ENCODE results near the gene CMPK1. TPM values are rescaled to one million over a fixed set of nuclear protein-coding genes. Genes with fewer than 3 reads are reported as not detected.

CMPK1 gene
- total RNA-seq, 1 experiment from 2014 or later: 106 TPM

GRCh38 chr1:47362828-47363227 lies 29.2 kb downstream of the CMPK1 start:
- Mint-ChIP-seq H3K9me3 (ENCODE audit: unreplicated experiment) (no peaks in the 10 kb centered on the region), H3K4me1 (ENCODE audit: insufficient read depth, unreplicated experiment) (no peaks in the 10 kb centered on the region), H3K27ac (ENCODE audit: low read depth, unreplicated experiment) (no peak overlapping the region), H3K36me3 (ENCODE audit: insufficient read depth, unreplicated experiment) (peaks cover 4% of the 10 kb centered on the region), H3K4me3 (ENCODE audit: unreplicated experiment) (no peak overlapping the region), H3K27me3 (ENCODE audit: insufficient read depth, unreplicated experiment) (no peaks in the 10 kb centered on the region)
- no peak for DNase-seq (ENCODE audit: unreplicated experiment)
- TF ChIP-seq CTCF (IDR thresholded peaks at IDR 0.05; ENCODE audit: unreplicated experiment): no peak
- POLR2A ChIA-PET: interaction anchor here (0.8 kb wide), 1 partner anchor 23 kb away, joined by 3 read pairs; no protein-coding TSS in a partner anchor
- CTCF ChIA-PET: interaction anchor here (0.6 kb wide), 1 partner anchor 113 kb away, joined by 3 read pairs; no protein-coding TSS in a partner anchor
- BruUV-seq (replicated peaks): no TSS peak
- intact Hi-C loops (cut with micrococcal nuclease): no loop called here

- BruUV-seq (replicated peaks): no TSS peak
- no peak overlapping the region for H3K4me3 Mint-ChIP-seq (ENCODE audit: unreplicated experiment)
- no peaks in the 10 kb centered on the region for H3K9me3 Mint-ChIP-seq (ENCODE audit: unreplicated experiment)
Observed at GRCh38 chr1:47367651-47368050, 34.1 kb downstream of the CMPK1 start.

GRCh38 chr1:47371016-47371517 lies 37.5 kb downstream of the CMPK1 start:
- Mint-ChIP-seq H3K27me3 (ENCODE audit: insufficient read depth, unreplicated experiment) (no peaks in the 10 kb centered on the region), H3K4me3 (ENCODE audit: unreplicated experiment) (no peak overlapping the region), H3K36me3 (ENCODE audit: insufficient read depth, unreplicated experiment) (peaks cover 68% of the 10 kb centered on the region), H3K4me1 (ENCODE audit: insufficient read depth, unreplicated experiment) (peaks cover 12% of the 10 kb centered on the region), H3K27ac (ENCODE audit: low read depth, unreplicated experiment) (peak overlapping the region; percentile 17), H3K9me3 (ENCODE audit: unreplicated experiment) (no peaks in the 10 kb centered on the region)
- POLR2A ChIA-PET: no interaction called here
- no TSS peak for BruUV-seq (replicated peaks)
- no peak for DNase-seq (ENCODE audit: unreplicated experiment)
- intact Hi-C loops (cut with micrococcal nuclease): no loop called here
- TF ChIP-seq CTCF (IDR thresholded peaks at IDR 0.05; ENCODE audit: unreplicated experiment): no peak
- CTCF ChIA-PET: interaction anchor here (1.1 to 1.9 kb wide), 4 partner anchors 11 to 174 kb away, joined by 3 to 6 read pairs (median 3); no protein-coding TSS in a partner anchor

More at GRCh38 chr1:47367651-47368050, 34.1 kb downstream of the CMPK1 start:
- no peak for TF ChIP-seq CTCF (IDR thresholded peaks at IDR 0.05; ENCODE audit: unreplicated experiment)
- Mint-ChIP-seq H3K27me3 (ENCODE audit: insufficient read depth, unreplicated experiment) (no peaks in the 10 kb centered on the region), H3K27ac (ENCODE audit: low read depth, unreplicated experiment) (no peak overlapping the region), H3K36me3 (ENCODE audit: insufficient read depth, unreplicated experiment) (peaks cover 44% of the 10 kb centered on the region), H3K4me1 (ENCODE audit: insufficient read depth, unreplicated experiment) (peaks cover 12% of the 10 kb centered on the region)
- POLR2A ChIA-PET: interaction anchor here (0.7 to 0.8 kb wide), 2 partner anchors 18 to 189 kb away, joined by 3 read pairs; no protein-coding TSS in a partner anchor
- CTCF ChIA-PET: interaction anchor here (0.6 to 1.4 kb wide), 4 partner anchors 9 to 355 kb away, joined by 3 to 5 read pairs (median 3); no protein-coding TSS in a partner anchor
- intact Hi-C loops (cut with micrococcal nuclease): no loop called here
- DNase-seq (ENCODE audit: unreplicated experiment): no peak

- Mint-ChIP-seq H3K27ac (ENCODE audit: low read depth, unreplicated experiment) (no peak overlapping the region), H3K4me1 (ENCODE audit: insufficient read depth, unreplicated experiment) (peaks cover 12% of the 10 kb centered on the region), H3K9me3 (ENCODE audit: unreplicated experiment) (no peaks in the 10 kb centered on the region), H3K4me3 (ENCODE audit: unreplicated experiment) (no peak overlapping the region), H3K27me3 (ENCODE audit: insufficient read depth, unreplicated experiment) (no peaks in the 10 kb centered on the region), H3K36me3 (ENCODE audit: insufficient read depth, unreplicated experiment) (peaks cover 68% of the 10 kb centered on the region)
- intact Hi-C loops (cut with micrococcal nuclease): no loop called here
- no TSS peak for BruUV-seq (replicated peaks)
- no peak for TF ChIP-seq CTCF (IDR thresholded peaks at IDR 0.05; ENCODE audit: unreplicated experiment)
- CTCF ChIA-PET: interaction anchor here (0.6 kb wide), 1 partner anchor 376 kb away, joined by 3 read pairs; no protein-coding TSS in a partner anchor
- POLR2A ChIA-PET: interaction anchor here (0.7 kb wide), 1 partner anchor 668 kb away, joined by 4 read pairs; no protein-coding TSS in a partner anchor
- DNase-seq (ENCODE audit: unreplicated experiment): no peak
Observed at GRCh38 chr1:47374501-47374900, 40.9 kb downstream of the CMPK1 start.
